GM21367 (cell line): ENCODE data around the gene SEMA3G.

Experiments used
- ATAC-seq: cut with Tn5 transposase; IDR thresholded peaks from one replicate; pipeline ENCODE4 v1.9.1; 2021; ENCODE audit not compliant: unreplicated experiment

SEMA3G gene

DNA sequence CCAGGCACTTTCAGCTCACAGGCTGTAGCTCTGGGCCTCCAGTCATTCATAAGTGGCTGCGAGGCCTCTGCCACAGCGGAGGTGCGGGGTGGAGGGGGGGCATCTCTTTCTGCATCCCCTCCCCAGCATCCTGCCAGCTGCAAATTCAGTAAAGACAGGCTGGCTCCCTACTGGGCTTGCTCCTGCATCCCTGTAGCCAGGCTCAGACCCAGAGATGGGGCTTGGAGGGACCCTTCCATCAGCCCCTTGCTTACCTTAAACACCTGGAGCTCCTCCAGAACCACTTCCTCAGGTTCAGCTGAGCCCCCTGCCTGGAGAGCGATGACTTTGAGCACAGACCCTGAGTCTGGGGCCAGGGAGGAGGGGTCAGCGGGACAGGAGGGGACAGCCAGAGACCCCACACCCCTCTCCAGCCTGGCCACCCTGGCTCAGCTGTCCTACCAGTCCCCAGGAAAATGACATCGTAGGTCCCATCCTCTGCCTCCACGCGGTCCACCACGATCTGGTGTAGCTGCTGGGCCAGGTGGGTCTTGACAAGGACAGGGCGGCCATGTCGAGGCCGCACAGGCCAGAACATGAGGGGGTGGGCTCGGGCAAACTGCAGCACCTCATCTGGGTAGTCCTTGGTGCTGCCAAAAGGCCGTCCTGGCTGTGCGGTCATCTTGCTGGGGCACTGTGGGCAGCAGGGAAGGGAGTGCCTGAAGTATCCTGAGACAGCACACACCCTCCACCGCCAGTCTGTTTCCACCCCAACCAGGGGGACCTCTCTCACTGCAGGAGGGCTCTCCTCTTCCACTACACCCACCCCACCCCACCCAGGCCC is 5.3 kb downstream of the SEMA3G start:
- ATAC-seq: no peak

DNA sequence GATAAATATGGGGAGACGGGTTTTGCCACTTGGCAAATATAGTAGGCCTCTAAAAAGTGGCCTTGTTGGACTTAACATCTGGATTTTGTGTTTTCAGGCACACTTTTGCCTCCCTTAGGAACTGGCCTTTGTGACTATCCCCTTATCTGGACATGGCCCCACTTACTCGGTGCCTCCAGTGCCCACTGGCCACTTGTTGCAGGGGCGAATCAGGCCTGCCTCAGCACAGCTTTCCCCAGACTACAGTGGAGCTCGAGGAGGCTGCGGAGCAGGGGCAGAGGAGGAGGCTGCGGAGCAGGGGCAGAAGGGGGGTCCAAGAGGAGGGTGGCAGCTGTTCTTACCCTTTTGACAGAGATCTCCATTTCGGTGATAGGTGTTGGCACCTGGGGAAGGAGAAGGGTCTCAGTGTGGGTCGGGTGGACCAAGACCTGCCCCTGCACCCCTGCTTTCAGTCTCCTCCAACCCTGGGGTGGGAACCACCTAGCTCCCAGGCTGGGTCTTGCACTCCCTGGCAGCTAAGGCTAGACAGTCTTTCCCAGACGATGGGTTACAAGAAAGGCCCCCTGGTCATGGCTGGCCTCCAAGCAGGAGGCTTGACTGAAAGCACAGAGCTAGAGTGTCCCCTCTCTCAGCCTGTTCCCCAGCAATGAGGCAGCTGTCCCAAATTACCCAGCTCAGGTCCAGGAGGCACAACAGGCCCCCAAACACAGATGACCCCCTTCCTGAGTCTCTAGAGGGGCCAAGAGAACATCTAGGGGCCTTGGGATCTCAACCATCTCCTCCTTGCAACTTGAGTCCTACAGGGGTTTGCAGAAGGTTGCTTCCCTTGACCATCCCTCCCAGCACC is 6.1 kb downstream of the SEMA3G start:
- ATAC-seq: no peak

DNA sequence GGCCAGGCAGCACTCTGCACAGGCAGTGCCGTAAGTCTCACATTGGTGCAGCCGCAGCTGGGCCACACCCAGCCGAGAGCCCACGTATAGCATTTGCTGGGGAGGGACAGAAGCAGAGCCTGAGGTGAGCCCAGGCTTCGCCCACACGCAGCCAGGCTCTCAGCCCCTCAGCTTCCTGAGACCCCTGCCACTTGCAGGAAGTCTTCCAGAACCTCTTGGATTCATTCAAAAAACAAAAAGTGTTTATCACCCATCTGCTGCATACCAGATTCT is 6.9 kb downstream of the SEMA3G start:
- no peak for ATAC-seq

DNA sequence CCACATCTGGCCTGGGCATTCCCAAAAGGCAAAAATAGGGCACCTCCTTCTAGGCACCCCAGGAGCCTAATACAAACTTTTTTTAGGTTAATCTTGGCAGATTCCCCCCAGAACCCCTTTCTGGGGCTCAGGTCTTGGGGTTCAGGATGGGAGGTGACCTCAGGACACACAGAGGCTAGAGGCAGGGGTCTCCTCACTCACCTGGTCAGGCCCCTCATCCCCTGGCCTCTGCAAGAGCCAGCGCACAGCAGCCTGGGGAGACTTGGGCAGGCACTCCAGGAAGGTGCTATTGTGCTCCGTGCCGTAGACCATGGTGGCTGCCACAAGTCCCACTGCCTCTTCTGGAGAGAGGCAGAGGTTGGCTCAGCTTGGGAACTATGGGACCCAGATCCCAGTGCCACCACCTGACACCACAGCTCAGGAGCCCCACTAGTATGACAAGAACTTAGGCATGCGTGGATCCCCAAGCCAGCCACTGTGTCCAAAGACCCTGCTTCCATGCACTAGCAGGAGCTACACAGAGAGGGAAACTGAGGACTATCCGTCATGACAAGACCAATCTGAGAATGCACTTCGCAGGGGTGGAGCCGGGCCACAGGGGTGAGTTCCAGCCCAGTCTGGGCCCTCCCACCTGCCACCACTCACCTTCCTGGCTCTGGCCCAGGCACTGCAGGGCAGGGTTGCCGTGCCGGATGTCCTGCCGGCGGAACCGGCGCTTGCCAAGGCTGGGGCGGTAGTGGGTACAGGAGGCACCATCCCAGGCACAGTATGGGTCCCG is 7.4 kb downstream of the SEMA3G start:
- no peak for ATAC-seq

DNA sequence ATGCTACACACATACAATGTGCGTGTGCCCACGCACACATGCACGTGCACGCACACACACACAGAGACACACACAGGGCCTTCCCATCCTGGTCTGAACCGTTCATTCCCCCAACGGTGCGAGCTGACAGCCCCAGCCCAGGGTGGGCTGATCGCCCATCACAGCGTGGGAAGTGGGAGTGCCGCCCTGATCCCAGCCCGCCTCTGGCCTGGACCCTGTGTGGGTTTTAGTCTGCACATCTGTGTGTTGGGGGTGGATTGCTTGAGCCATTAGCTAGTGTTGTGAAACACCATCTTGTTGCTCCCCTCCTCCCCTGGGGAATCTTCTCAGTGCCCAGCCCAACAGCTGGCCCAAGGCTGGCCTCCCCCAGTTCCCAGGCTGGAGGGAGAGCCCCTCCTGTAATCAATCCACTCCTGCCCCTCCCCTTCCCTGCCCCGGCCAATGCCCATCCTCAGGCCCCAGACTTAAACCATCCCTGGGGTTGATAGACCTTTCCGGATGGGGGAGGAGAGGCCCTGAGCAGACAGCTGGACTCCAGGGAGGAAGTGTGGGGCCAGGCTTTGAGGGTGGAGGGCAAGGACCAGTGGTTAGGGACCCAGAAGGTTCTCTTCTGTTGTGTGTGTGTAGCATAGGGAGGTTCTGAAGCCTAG is 8.3 kb downstream of the SEMA3G start:
- no peak for ATAC-seq

DNA sequence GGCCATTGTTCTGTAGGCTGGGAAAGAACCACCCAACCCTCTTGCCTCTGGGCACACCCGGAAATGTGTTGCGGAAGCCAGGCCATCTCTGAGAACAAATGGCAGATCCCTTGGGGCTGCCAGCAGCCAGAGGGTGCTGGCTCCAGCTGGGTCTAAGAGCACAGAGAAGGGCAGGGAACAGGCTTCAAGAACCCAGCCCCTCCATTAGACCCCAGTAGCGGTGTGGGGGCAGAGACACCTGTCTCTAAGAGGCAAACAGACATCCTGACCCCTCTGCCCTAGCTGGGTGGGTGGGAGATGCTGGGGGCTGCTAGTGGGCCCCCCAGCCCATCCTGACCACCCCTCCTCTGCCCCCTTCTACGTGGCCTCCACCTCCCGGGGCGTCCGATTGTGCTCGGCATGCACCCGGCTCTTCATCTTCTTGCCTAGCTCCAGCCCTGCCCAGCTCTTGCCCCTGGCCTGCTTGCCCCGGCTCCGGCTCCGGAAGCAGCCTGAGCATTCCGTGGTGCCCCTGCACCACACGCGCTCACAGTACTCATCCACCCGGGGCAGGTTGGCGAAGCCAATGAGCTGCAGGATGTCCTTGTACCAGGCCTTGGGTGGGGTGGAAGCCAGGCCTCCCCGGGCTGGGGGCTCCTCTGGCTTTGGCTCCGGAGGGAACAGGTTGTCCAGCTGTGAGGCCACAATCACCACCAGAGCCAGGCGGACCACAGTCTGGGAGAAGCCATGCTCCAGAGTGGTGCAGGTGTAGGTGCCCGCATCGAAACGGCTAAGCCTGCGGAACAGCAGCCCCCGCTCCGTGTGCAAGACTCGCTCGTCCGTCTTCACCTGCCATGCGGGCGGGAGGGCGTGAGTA is 9.4 kb downstream of the SEMA3G start:
- ATAC-seq: no peak

DNA sequence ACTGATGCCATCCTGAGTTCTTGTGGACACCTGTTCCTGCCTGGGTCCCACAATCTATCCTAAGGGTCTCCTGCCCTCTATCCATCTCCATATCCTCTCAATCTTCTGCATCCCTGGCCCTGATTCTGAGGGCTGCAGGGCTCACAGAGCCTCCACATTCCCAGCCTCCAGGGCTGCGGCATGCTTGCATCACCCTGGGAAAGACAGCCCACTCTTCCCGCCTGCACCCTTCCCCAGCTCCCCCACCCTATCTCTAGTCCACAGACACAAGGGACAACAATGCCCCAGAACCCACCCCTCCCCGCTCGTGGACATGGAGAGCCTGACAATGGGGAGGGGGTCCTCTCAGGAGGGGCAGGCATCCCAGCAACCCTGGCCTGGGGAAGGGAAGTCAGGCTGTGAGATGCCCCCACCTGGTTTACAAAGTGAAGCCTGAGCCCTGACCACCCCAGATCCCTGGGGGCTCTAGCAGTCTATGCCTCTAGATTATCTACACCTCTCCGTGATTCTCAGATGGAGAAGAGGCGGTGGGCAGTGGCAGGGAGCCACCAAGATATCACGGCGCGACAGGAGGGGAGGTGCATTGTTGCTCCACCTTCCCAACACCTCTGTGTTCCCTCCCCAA is 10.3 kb downstream of the SEMA3G start:
- no peak for ATAC-seq

DNA sequence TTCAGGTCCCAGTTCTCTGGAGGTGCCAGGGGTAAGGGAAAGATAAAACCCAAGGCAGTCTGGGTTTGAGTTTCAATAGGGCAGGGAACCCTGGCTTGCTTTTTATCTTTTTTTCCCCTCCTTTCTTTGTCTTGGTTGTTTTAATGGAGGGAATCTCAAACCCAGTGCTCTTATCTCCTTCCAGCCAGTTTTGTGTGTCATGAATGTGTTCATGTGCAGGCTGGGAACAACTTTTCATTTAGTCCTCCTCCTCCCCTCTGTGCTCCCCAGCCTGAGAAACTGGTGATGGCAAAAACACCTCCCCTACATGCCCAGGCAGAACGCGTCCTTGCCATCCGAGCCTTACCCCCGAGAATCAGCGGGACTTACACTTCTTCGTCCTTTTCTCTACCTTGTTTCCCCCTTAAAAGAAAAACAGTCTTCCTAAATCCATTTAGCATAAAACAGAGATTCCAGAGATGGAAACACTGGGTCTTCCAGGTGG is 10.9 kb downstream of the SEMA3G start:
- ATAC-seq: no peak

DNA sequence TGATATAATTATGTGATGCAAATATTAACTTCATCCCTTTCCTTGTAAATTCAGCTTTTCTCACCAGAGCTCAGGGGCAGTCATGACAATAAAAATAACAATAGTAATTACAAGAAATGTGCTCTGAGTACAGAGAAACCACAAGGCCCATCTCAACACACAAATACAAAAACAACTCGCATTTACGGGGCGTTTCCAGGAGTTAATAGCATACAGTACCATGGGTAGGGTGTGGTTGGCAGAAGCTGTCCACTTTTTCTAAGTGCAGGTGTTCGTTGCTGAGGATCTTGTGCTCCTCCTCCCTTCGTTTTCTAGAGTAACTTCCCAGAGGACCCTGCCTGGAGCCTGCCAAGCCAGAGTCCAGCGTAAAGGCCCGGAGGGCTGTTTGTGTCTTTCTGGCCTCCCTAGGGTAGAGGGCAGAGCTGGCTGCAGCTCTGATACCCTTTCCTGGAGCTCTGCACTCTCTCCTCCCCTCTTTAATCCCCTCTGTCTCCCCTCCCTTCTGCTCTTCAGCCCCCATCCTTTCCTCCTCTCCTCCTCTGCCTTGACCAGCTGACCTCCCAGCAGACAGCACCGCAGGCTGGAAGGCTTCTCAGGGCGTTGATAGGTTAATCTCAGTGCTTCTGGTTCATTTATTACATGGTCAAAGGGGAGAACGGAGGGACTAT is 11.4 kb downstream of the SEMA3G start:
- no peak for ATAC-seq

DNA sequence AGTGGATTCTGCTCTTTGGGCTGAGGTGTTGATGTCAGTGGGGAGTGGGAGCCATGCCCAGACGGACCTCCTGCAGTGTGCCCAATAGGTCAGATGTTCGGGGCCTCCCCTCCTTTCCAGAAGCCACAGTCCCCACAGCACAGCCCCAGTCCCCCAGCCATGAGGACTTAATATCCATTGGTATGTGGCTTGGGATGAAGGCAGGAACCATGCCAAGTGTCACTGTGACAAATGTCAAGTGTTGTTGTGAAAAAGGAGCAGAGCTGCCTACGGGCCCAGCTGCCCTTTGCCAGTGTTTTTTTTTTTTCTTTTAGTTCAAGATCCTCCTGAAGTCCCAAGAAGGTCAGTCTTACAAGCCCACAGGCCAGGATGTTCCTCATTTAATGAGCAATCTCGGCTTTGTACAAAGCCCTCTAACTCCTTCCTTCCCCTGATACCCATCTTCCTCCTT is 12.2 kb downstream of the SEMA3G start:
- no peak for ATAC-seq

DNA sequence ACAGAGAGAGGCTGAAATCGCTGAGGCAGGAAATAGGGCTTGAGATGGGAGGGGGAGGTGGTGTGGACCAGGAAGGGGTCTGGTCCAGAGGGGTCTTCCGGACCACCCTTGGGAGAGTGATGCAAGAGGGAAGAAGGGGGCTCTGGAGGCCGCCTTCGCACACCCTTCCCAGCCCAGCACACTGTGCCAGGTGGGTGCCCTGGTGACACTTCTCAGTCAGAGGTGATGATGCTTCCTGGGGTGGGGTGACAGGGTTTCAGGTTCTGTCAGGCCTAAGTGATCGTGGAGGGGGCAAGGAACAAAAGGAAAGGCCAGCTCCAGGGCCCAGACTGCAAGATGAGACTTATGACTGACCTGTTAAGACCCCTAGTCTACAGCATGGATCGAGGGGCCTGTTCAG is 12.7 kb downstream of the SEMA3G start:
- ATAC-seq: no peak

DNA sequence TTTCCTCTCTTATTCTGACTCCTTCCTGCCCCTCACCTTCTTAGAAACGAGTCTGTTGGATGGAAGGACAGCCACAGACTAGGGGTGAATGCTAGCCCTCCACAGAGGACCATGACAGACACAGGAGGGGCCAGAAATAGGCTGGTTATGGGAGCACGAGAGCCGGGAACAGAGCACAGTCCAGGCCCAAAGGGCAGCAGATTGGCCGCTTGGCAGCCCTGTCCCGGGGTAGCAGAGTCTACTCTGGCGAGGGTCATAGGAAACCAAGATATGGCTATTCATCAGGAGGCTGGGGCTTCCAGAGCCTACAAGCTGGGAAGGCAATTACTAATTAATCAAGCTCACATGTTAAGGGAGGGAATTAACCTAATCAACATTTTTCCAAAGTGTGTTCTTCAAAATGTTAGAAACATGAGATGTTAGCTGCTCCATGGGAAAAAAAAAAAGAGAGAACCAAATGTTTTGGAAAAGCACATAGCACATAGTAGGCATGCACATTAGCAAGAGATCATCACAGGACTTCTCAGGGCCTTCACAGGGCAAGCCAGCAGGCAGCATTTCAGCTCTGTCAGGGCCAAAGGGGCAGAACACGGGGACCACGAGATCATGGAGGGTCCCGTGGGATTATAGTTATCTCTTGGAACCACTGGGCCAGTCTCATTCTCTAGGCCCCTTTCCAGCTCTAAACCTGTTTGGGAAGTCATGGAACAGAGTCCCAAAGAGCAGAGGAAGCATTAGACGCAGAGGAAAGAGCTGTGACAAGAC is 13.3 kb downstream of the SEMA3G start:
- no peak for ATAC-seq

DNA sequence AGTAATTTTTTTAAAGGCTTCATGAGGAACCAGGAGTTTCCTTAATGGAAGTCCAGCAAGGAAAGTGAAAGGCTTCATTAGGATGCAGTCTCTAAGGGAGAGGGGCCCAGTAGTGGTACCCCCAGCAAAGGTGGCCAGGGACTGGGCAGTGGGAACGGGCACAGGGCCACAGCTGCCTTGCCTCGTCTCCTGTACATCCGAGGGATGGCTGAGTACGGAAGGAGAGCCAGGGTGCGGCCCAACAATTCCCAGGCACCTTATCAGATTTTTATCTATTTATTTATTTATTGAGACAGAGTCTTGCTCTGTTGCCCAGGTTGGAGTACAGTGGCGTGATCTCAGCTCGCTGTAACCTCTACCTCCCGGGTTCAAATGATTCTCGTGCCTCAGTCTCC is 14.5 kb downstream of the SEMA3G start:
- ATAC-seq: no peak

DNA sequence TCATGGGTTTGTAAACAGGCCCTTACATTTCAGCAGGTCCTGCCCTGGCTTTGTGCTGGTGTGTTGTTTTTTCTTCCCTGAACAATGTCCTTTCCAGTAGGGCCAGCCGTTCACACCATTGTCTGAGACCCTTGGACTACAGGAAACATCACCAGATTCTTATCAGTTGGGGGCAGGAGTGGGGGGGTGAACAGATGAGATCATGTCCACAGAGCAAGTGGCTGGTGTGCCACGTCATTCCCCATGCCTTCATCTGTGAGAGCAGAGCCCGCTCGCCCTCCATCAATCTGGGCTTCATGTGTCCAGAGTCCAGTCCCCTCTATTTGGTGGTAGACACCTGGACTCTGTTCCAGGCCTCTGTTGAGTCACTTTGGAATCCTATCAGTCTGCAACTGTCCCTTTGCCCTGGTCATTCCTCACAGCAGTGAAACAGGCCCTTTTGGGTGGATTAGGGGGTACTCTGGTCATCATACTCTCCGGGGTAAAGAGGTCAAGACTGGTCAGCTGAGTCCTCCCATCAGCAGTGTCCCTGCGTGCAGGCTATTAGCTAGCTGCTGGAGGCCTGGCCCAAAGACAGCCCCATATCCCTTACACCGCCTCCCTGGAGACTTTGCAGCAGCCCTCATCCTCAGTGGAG is 15.0 kb downstream of the SEMA3G start:
- ATAC-seq: no peak

DNA sequence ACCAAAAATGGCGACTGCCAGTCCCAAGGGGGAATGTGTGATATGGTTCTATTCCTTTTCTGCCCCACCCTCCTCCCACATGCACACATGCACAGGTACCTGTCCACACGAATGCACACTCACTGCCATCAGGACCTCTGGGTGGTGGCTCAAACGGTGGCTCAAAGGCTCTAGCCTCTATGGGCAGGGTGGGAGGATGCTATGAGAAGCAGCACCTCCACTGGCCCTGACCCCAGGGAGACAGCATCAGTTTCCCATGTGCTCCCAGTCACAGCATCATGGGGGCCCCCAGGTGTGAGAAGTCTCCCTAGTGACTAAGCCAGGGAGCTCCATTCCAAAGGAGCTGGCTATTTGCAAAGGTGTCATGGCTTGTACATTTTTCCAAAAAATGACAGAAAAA is 15.9 kb downstream of the SEMA3G start:
- ATAC-seq: no peak

DNA sequence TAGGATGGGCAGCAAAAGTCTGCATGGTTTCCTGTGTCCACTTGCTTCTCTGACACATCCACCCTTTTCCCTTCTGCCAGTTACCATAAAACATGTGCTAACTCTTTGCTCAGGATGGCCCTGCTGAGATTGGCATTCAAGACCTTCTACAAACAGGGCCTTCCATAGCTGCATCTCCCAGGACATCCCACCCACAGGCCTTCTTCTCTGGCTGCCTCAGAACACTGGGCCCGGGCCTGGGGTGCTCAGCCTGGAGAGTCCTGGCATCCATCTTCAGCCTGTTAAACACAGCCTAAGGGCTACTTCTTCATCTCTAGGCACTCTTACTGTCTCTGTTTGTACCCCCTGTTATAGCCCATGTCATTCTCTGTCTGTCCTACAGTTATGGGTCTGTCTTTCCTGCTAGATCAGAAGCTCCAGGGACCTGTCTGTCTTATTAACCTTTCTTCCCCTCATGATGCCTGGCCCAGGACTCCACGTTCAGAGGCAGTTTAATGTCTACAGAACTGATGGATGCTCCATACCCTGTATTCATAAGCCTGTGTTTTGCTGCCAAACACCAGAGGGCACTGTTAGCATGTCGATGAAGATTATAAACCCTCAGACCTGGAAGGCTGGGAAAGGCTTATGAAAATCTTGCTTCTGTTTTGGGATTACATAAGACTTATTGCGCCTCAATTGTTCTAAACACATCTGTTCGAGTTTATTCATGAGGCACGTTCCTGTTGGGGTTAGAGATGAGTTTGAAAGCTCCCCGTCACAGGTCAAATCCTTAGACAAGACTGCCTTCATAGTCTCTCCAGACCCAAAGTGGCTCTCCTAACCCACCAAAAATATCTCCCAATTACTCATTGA is 16.5 kb downstream of the SEMA3G start:
- ATAC-seq: no peak

DNA sequence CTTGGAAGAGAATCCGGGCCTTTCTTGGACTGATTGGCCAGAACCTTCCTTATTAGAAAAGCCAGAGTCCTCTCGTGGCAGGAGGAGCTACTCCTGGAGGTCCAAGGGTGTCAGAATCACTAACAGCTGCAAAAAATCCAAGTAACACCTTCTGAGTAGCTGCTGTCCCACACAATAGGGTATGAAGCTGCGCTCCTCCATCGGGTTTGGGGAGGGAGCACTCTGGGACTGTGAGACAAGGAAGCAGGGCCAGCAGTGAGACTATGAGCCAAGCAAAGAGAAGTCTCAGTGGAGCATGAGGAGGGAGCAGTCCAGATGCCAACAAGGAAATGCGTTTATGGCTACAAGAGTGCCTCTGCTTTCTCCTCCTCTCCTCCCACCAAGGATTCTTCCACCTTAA is 21.7 kb downstream of the SEMA3G start:
- ATAC-seq: no peak
